Activated effector memory CD4-positive, alpha-beta T cell treated with anti-CD3 and anti-CD28 coated beads, Interleukin-2, amount 50 U/mL, for 16 hours (primary cell): ENCODE results near the gene UBE2O.

Source experiments
- DNase-seq: peaks from one replicate; pipeline ENCODE4 v3.0.0-alpha.2; 2020

UBE2O gene

DNA sequence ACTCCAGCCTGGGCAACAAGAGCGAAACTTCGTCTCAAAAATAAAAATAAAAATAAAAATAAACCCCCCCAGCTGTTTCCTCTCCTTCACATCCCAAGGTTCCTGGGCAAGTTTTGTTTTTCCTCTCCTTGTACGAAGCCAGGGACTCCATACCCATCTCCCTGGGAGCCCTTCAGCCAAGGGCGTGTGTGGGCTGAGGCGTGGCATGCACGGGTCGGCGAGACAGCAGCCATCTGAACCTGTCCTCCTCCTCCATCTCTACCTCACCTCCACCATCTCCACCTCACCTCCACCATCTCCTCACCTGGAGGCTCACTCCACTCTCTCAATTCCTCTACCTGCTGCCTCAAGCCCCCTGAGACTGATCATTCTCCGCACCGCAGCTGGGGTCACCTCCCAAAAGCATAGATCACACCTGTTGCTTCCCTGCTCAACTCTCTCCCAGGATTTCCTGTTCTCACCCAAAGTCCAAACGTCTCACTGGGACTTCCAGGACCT lies 31.3 kb upstream of the UBE2O start:
- DNase-seq = no peak

- DNase-seq = no peak
Measured at GRCh38 chr17:76481071-76481655, 28.2 kb upstream of the UBE2O start.

- DNase-seq = no peak
Measured at GRCh38 chr17:76480632-76481031, 27.7 kb upstream of the UBE2O start.

GRCh38 chr17:76479515-76480060 lies 26.6 kb upstream of the UBE2O start:
- DNase-seq = no peak

DNA sequence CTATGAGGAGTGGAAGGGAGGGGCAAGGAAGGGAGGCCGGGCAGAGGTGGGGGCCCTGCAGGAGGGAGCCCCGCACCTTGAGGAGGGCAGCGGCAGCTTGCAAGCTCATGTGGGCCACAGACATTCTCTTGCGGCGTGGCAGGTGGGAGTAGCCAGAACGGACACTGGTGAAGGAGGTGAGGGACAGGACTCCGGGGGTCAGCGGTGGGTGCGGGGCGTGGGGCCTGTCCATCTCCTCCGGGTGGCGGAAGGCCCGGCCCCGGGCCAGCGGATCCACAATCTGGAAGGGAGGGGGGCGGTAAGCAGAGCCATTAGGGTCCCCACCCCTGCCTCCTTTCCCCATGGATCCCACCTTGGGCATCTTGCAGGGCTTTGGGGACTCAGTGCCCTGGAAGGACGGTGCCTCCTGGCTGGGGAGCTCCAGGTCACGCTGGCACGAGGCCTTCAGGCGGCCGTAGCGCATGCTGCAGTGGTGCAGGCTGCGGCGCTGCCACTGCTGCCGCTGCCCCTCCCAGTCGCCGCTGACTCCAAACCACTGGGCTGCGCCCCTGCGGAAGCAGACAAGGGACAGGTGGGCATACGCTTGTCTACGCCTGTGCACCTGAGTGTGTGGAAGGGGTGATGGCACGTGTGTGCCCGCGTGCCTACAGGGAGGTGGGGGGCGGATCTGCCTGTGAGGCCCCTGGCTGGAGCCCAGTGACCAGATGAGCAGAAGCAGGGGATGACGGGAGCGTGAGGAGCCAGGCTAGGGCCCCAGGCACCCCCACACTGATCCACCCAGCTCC lies 26.0 kb upstream of the UBE2O start:
- no peak for DNase-seq

GRCh38 chr17:76478097-76478496 lies 25.1 kb upstream of the UBE2O start:
- DNase-seq = no peak

- DNase-seq = no peak
Measured at GRCh38 chr17:76477576-76477975, 24.6 kb upstream of the UBE2O start.

GRCh38 chr17:76476736-76477135 lies 23.8 kb upstream of the UBE2O start:
- DNase-seq = no peak

- DNase-seq = no peak
Measured at GRCh38 chr17:76475302-76475701, 22.4 kb upstream of the UBE2O start.

DNA sequence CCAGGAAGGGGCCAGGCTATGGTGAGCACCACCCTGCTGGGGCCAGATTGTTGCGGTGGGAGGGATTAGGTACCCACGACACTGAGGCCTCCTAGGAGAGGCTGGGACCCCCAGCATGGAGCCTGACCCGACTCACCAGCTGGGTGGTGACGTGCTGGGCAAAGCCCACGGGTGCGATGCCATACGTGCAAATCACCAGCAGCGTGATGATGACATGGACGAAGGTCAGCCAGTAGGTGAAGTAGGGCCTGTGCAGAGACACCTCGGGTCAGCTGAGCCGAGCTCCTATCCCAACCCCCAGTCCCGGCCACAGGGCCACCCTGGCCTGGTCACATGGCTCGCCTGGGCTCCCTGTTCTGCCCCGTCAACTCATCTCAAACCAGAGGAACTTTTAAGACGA lies 21.9 kb upstream of the UBE2O start:
- no peak for DNase-seq

DNA sequence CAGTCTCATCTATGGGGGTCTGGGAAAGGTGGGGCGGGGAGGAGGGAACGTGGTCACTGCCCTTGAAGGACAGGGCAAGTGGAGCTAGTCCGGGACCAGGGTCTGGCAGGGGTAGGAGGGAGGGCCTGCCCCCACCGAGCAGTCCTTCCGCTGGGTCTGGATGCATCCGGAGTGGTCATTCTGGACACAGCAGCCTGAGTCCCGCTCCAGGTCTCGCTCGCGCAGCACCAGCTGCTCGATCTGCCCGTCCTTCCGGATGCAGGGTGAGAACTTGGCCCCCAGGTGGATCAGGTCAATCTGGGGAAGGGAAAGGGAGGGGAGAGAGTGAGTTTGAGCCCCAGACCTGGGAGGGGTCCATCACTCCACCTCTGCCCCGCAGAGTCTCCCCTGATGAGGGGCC lies 21.3 kb upstream of the UBE2O start:
- no peak for DNase-seq

DNA sequence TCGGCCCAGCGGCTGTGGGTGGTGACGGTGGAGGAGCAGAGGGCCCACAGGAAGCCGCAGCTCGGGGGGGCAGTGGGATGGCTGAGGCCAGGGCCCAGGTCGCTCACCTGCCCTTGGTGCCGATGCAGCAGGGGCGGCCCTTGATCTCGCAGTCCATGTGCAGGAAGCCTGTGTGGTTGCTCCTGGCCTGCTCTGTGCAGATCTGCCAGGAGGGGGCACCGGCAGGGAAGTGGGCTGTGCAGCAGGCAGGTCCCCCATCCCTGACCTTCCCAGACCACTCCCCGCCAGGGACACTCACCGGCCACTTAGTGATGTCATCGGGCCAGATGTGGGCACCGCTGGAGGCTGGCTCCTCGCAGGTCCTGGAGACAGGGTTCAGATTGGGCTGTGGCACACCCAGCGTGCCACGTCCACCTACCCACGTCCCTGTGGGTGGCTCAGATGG lies 20.6 kb upstream of the UBE2O start:
- DNase-seq = no peak

GRCh38 chr17:76472726-76473125 lies 19.8 kb upstream of the UBE2O start:
- no peak for DNase-seq

GRCh38 chr17:76472258-76472645 lies 19.3 kb upstream of the UBE2O start:
- no peak for DNase-seq

DNA sequence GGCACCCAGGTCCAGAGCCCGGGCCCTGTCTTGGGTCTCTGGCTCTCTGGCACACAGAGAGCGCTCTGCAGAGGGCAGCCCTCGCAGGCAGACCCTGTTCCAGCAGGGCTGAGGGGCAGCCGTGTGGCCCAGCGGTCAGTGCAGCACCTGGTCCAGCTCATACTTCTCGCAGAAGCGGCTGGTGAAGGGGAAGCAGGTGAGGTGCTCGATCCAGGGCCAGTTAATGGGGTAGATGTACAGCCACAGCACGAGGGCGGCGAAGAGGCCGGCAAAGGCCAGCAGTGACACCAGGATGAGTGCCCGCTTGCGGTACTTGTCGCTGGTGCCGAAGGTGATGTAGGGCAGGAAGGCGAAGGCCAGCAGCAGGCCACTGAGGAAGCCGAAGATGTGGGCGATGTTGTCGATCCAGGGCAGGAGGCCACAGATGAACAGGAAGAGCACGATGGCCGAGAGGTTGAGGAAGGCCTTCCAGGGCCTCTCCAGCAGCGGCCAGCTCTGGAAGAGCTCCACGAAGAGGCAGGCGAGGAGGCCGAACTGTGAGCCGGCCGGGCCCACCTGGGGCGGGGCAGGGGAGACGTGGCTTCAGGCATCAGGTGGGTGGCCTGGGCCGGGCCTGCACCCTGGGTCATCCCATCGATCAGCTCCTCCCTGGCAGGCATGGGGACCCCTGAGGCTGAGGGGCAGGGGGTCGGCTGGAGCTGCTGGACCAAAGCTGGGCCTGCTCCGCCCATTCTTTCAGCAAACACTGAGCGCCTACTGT lies 18.7 kb upstream of the UBE2O start:
- no peak for DNase-seq

GRCh38 chr17:76469991-76470739 lies 17.2 kb upstream of the UBE2O start:
- DNase-seq = no peak

GRCh38 chr17:76469076-76469990 lies 16.4 kb upstream of the UBE2O start:
- DNase-seq = no peak

GRCh38 chr17:76468634-76469010 lies 15.7 kb upstream of the UBE2O start:
- DNase-seq = no peak

GRCh38 chr17:76467809-76468633 lies 15.1 kb upstream of the UBE2O start:
- no peak for DNase-seq

DNA sequence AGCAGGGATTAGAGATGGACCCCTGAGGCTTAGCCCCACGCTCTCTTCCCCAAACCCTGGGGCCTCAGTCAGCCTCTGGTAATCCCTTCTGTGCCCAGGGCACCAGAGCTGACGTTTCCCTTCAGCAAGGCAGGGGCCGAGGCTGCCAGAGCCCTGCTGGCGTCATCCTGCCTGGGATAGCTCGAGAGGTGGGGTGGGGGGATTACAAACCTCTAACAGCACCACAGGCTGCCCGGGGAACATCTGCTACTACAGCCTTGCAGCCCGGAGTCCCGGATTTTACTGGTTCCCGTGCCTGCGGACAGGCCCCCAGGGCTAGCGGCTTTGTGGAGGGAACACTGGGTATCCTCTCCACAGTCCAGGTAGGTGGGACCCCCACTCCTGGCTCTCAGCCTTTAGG lies 14.4 kb upstream of the UBE2O start, which contains the start of gene AANAT:
Gene AANAT, plus strand, starts transcription at position 238 of the 400 bp plus-strand sequence. CDS start 1,144 bp downstream, outside the sequence.
- no peak for DNase-seq

DNA sequence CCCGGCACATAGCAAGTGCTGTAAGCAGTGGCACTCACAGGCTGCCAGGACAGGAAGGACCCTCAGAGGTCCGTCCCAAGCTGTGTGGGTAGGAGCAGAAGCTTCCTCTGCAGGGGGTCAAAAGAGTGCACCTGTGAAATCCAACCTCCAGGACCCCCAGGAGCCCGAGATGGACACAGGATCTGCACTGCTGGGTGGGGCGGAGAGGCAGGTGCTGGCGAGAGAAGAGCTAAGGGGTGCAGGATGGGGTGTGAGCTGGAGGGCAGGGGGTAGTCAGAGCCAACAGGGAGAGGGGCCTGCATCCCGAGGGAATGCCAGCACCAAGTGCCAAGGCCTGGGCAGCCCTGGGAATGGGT lies 13.8 kb upstream of the UBE2O start:
- no peak for DNase-seq
